A673 (cell line): Measurements from ENCODE around the gene CYP19A1.

ENCODE experiments used
- EZH2 ChIP-seq: fragments of 200-600 bp; sonication (generic); IDR thresholded peaks from 2 replicates; pipeline ENCODE4 v1.6.1; 2017; ENCODE audit warnings: borderline replicate concordance, low read depth, mild to moderate bottlenecking, mixed read lengths, antibody characterized with exemption, low read length; ENCODE audit not compliant: poor library complexity, severe bottlenecking
- TF ChIP-seq, protein P1 (sequence below): fragments of 300-800, 200-600 bp; sonication (generic); conservative IDR thresholded peaks from 2 replicates; pipeline ENCODE4 v1.5.1; 2017; ENCODE audit warnings: low read depth, mild to moderate bottlenecking, antibody characterized with exemption, low read length, moderate library complexity, mixed read lengths

DNA sequence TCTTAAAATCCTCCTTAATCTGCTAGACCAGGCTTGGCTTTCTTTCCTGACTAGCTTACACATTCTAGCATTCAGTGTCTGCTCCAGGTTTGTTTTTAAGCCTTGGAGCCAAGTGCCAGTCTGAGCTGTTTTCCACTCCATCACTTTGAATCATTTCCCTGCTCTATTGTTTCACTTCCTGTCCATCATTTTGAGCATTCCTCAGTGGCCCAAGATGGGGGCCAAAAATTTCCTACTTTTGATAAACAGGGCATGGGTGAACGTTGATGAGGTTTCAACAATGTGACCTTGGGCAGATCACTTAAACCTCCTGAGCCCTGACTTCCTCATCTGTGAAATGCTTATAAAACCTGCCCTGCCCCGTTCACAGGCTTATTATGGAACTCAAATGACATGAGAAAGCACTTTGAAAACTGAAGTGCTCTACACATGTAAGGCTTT lies 4.4 kb downstream of the CYP19A1 start:
- TF ChIP-seq, protein P1, sequence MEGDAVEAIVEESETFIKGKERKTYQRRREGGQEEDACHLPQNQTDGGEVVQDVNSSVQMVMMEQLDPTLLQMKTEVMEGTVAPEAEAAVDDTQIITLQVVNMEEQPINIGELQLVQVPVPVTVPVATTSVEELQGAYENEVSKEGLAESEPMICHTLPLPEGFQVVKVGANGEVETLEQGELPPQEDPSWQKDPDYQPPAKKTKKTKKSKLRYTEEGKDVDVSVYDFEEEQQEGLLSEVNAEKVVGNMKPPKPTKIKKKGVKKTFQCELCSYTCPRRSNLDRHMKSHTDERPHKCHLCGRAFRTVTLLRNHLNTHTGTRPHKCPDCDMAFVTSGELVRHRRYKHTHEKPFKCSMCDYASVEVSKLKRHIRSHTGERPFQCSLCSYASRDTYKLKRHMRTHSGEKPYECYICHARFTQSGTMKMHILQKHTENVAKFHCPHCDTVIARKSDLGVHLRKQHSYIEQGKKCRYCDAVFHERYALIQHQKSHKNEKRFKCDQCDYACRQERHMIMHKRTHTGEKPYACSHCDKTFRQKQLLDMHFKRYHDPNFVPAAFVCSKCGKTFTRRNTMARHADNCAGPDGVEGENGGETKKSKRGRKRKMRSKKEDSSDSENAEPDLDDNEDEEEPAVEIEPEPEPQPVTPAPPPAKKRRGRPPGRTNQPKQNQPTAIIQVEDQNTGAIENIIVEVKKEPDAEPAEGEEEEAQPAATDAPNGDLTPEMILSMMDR: no peak
- TF ChIP-seq EZH2: no peak
